PC-9 (cell line): Measurements from ENCODE around the gene AGMAT. TPM values are rescaled to one million over a fixed set of nuclear protein-coding genes. Genes with fewer than 3 reads are reported as not detected.
A peak's percentile ranks its signal among the peaks of the same experiment; 100 is the strongest.

Experiments
- Bru-seq: library from RNA; stranded (reverse); fragments of 400-500 nt; gene quantifications from one replicate; lab custom pipeline; 2021; lab: Mats Ljungman, UMichigan
- BruChase-seq, 2 experiments: library from RNA; stranded (reverse); fragments of 400-500 nt; gene quantifications; one replicate each; lab custom pipeline; 2021; lab: Mats Ljungman, UMichigan
- BruUV-seq: library from RNA; stranded (reverse); fragments of 400-500 nt; replicated peaks from 2 replicates; lab custom pipeline; 2021; lab: Mats Ljungman, UMichigan
- CTCF ChIA-PET: fragments of 300-600 bp; sonication (Branson Sonifier 250); formaldehyde crosslinking; loops from one replicate; lab custom pipeline; 2022; ENCODE audit warnings: antibody characterized with exemption; lab: Charles Lee
- POLR2A ChIA-PET: fragments of 300-600 bp; sonication (Branson Sonifier 250); formaldehyde crosslinking; loops from one replicate; lab custom pipeline; 2022; ENCODE audit warnings: antibody characterized with exemption; ENCODE audit not compliant: unreplicated experiment; lab: Charles Lee
- DNase-seq, 2 experiments: peaks; one replicate each; pipeline versions ENCODE4 v3.0.0 to v3.0.0-alpha.2; 2015 to 2022; ENCODE audit warnings: mixed read lengths in 1 of 2
- H2AFZ ChIP-seq: fragments of 200-600 bp; sonication (generic); 2 replicates; pipeline ENCODE4 v1.8.1; 2017; ENCODE audit warnings: antibody characterized with exemption
- H3F3A ChIP-seq: fragments of 200-600 bp; sonication (generic); 2 replicates; pipeline ENCODE4 v1.8.1; 2017; ENCODE audit warnings: antibody characterized with exemption, mild to moderate bottlenecking, low read depth; ENCODE audit not compliant: insufficient read depth
- H3K27ac ChIP-seq: fragments of 200-600 bp; sonication (generic); 2 replicates; pipeline ENCODE4 v1.6.1; 2016; ENCODE audit warnings: mixed run types
- H3K27me3 ChIP-seq: fragments of 200-600 bp; sonication (generic); 2 replicates; pipeline ENCODE4 v1.6.1; 2016; ENCODE audit warnings: low read depth, mixed run types; ENCODE audit not compliant: insufficient read depth
- H3K36me3 ChIP-seq: fragments of 200-600 bp; sonication (generic); 2 replicates; pipeline ENCODE4 v1.6.1; 2016; ENCODE audit warnings: low read depth, mixed run types
- H3K4me1 ChIP-seq: fragments of 200-600 bp; sonication (generic); replicated peaks from 2 replicates; pipeline ENCODE4 v1.6.1; 2016; ENCODE audit warnings: mixed run types; ENCODE audit not compliant: insufficient read depth
- H3K4me2 ChIP-seq: fragments of 200-600 bp; sonication (generic); 2 replicates; pipeline ENCODE4 v1.6.1; 2017; ENCODE audit warnings: mixed run types
- H3K4me3 ChIP-seq: fragments of 200-600 bp; sonication (generic); 2 replicates; pipeline ENCODE4 v1.6.1; 2016; ENCODE audit warnings: mixed run types
- H3K79me2 ChIP-seq: fragments of 200-600 bp; sonication (generic); 2 replicates; pipeline ENCODE4 v1.6.1; 2017; ENCODE audit warnings: low read depth, mixed run types
- H3K9me2 ChIP-seq: fragments of 200-600 bp; sonication (generic); 2 replicates; pipeline ENCODE4 v1.8.1; 2017; ENCODE audit warnings: mild to moderate bottlenecking; ENCODE audit not compliant: insufficient read depth
- H3K9me3 ChIP-seq: fragments of 200-600 bp; sonication (generic); 2 replicates; pipeline ENCODE4 v1.8.1; 2016; ENCODE audit warnings: low read depth; ENCODE audit not compliant: insufficient read depth
- H4K20me1 ChIP-seq: fragments of 200-600 bp; sonication (generic); 2 replicates; pipeline ENCODE4 v1.8.1; 2017; ENCODE audit not compliant: insufficient read depth
- CTCF ChIP-seq: fragments of 200-600 bp; sonication (generic); conservative IDR thresholded peaks from 2 replicates; pipeline ENCODE4 v1.6.1; 2017; ENCODE audit warnings: mixed run types, antibody characterized with exemption, mild to moderate bottlenecking, moderate library complexity
- EZH2 ChIP-seq: fragments of 200-600 bp; sonication (generic); IDR thresholded peaks from 2 replicates; pipeline ENCODE4 v1.8.0; 2017; ENCODE audit warnings: antibody characterized with exemption, low read depth
- intact Hi-C: fragments of 100-400 bp; cut with micrococcal nuclease; formaldehyde crosslinking; loops from one replicate; pipeline ENCODE4 v1.10.0; 2022; ENCODE audit not compliant: unreplicated experiment
- long read RNA-seq: library from polyadenylated mRNA; stranded (forward); transcript quantifications from one replicate; pipeline ENCODE4 v2.0.0, GENCODE V29; 2022
- total RNA-seq: library from RNA; stranded (reverse); gene quantifications from 2 replicates; pipeline ENCODE4 v1.2.3, GENCODE V29; 2021

AGMAT gene
- 2.7 and 2.9 TPM in 2 replicates for total RNA-seq
- Bru-seq, nascent RNA: percentile 36 among the genes with signal in this experiment
- percentile 19 among the genes with signal in this experiment for BruChase-seq, experiment 1, labeled RNA remaining after a 2-hour chase
- BruChase-seq, experiment 2, labeled RNA remaining after a 6-hour chase: percentile 35 among the genes with signal in this experiment
- long read RNA-seq, transcript AGMAT-201 (7 exons, 2,500 nt): major isoform, 7 of 9 reads
- long read RNA-seq, partial matches to known transcripts: 0 of 9 reads
- long read RNA-seq, other reads (novel, unspliced or antisense): 2 of 9 reads

- DNase-seq: peak in 1 of 2 experiments; percentile 48
- Histone ChIP-seq H3K4me3 (peak within 1 kb of the TSS; percentile 59), H3K27ac (0 out of 2 replicates have a peak within 1 kb of the TSS, but pooled peaks have one; percentile 18), H4K20me1 (no peaks in the 10 kb centered on the region), H3K36me3 (no peaks in the 10 kb centered on the region), H3K79me2 (no peaks in the 10 kb centered on the region), H2AFZ (peak within 1 kb of the TSS; percentile 82), H3K9me3 (no peaks in the 10 kb centered on the region), H3K4me1 (no peaks in the 10 kb centered on the region), H3K4me2 (peak within 1 kb of the TSS; percentile 63), H3F3A (0 out of 2 replicates have a peak, but pooled peaks cover 5% of the 10 kb centered on the region), H3K27me3 (no peaks in the 10 kb centered on the region), H3K9me2 (no peaks in the 10 kb centered on the region)
- POLR2A ChIA-PET: no interaction called here
- CTCF ChIA-PET: interaction anchor here (0.7 kb wide), 1 partner anchor 12 kb away, joined by 3 read pairs; no protein-coding TSS in a partner anchor
- peak; percentile 37; the same call in 1 of the 2 replicates for TF ChIP-seq CTCF
- no peak for TF ChIP-seq EZH2
- intact Hi-C loops: no loop called here
- BruUV-seq: TSS peak; percentile 17
These were observed at the start of gene AGMAT for GRCh38 chr1:15584489-15585363. TSS of gene AGMAT (minus strand) at chr1:15585051. CDS start at chr1:15584967, 84 bp downstream.

- H3K79me2 ChIP-seq: peaks cover 8% of the 10 kb centered on the region
- H2AFZ ChIP-seq: no peak overlapping the region
- no peak overlapping the region for H3K4me3 ChIP-seq
- no TSS peak for BruUV-seq
- H3K36me3 ChIP-seq: peaks cover 18% of the 10 kb centered on the region
- no peak overlapping the region for H3K27ac ChIP-seq
- no peak overlapping the region for H3K4me2 ChIP-seq
- no peak for DNase-seq
- no peaks in the 10 kb centered on the region for H3K27me3 ChIP-seq
- ChIA-PET CTCF (no interaction called here), POLR2A (no interaction called here)
- no peaks in the 10 kb centered on the region for H3K4me1 ChIP-seq
- H4K20me1 ChIP-seq: no peaks in the 10 kb centered on the region
- H3F3A ChIP-seq: no peaks in the 10 kb centered on the region
- no peaks in the 10 kb centered on the region for H3K9me2 ChIP-seq
- intact Hi-C loops: no loop called here
- TF ChIP-seq CTCF (no peak), EZH2 (no peak)
- no peaks in the 10 kb centered on the region for H3K9me3 ChIP-seq
These were observed 49.0 kb upstream of the AGMAT start for GRCh38 chr1:15633756-15634420.

- Histone ChIP-seq H3K36me3 (peaks cover 20% of the 10 kb centered on the region), H3K9me2 (no peaks in the 10 kb centered on the region), H3K4me3 (no peak overlapping the region), H3K4me2 (no peak overlapping the region), H4K20me1 (peaks cover 17% of the 10 kb centered on the region), H2AFZ (no peak overlapping the region), H3K9me3 (no peaks in the 10 kb centered on the region), H3F3A (no peaks in the 10 kb centered on the region), H3K27me3 (no peaks in the 10 kb centered on the region), H3K79me2 (peaks cover 66% of the 10 kb centered on the region), H3K27ac (no peak overlapping the region; the same call in 1 of the 2 replicates), H3K4me1 (no peaks in the 10 kb centered on the region)
- no TSS peak for BruUV-seq
- intact Hi-C loops: no loop called here
- ChIA-PET POLR2A (no interaction called here), CTCF (no interaction called here)
- DNase-seq: no peak
- no peak for TF ChIP-seq CTCF
- no peak for TF ChIP-seq EZH2
These were observed 43.2 kb upstream of the AGMAT start for GRCh38 chr1:15628003-15628402.
